ENCODE results near the gene SPEN.
A peak's percentile ranks its signal among the peaks of the same experiment; 100 is the strongest.

SPEN gene

GRCh38 chr1:15950302-15950701, 102.8 kb downstream of the SPEN start:
- DNase-seq: no peak

- DNase-seq: no peak
Observed at GRCh38 chr1:15950763-15951295, 103.3 kb downstream of the SPEN start.

GRCh38 chr1:15951341-15952153, 104.0 kb downstream of the SPEN start:
- DNase-seq: no peak

GRCh38 chr1:15952317-15953258, 105.1 kb downstream of the SPEN start:
- DNase-seq: peak; percentile 67 to 89

- no peak for DNase-seq
Observed at GRCh38 chr1:15953294-15953771, 105.8 kb downstream of the SPEN start.

GRCh38 chr1:15953791-15954241, 106.3 kb downstream of the SPEN start:
- DNase-seq: no peak

GRCh38 chr1:15954316-15954715, 106.8 kb downstream of the SPEN start:
- DNase-seq: no peak

GRCh38 chr1:15955552-15955951, 108.0 kb downstream of the SPEN start:
- DNase-seq: no peak

- DNase-seq: no peak
Observed at GRCh38 chr1:15956150-15956549, 108.6 kb downstream of the SPEN start.

GRCh38 chr1:15957221-15958095, 110.0 kb downstream of the SPEN start:
- DNase-seq: no peak

- no peak for DNase-seq
Observed at GRCh38 chr1:15958111-15958510, 110.6 kb downstream of the SPEN start.

- DNase-seq: no peak
Observed at GRCh38 chr1:15958793-15959192, 111.3 kb downstream of the SPEN start.

GRCh38 chr1:15959424-15959823, 111.9 kb downstream of the SPEN start:
- no peak for DNase-seq

GRCh38 chr1:15959827-15960446, 112.4 kb downstream of the SPEN start:
- no peak for DNase-seq

- DNase-seq: no peak
Observed at GRCh38 chr1:15960808-15961207, 113.3 kb downstream of the SPEN start.

GRCh38 chr1:15961492-15961891, 114.0 kb downstream of the SPEN start:
- DNase-seq: no peak

- DNase-seq: no peak
Observed at GRCh38 chr1:15962176-15962575, 114.7 kb downstream of the SPEN start.

- no peak for DNase-seq
Observed at GRCh38 chr1:15962671-15963362, 115.3 kb downstream of the SPEN start.

GRCh38 chr1:15963363-15963967, 116.0 kb downstream of the SPEN start:
- no peak for DNase-seq

- DNase-seq: no peak
Observed at GRCh38 chr1:15963968-15964648, 116.6 kb downstream of the SPEN start.
